Activated T-cell treated with anti-CD3 and anti-CD28 coated beads for 1 hour (primary cell): Measurements from ENCODE around the gene MED8.

ENCODE experiments used
- DNase-seq: peaks from one replicate; pipeline ENCODE4 v3.0.0-alpha.2; 2020; ENCODE audit warnings: low read depth

MED8 gene

GRCh38 chr1:43334453-43335205, 55.0 kb downstream of the MED8 start:
- no peak for DNase-seq
